ENCODE results near the gene CNTNAP2.
"Not testable (repeated sequence)": the region's sequence is repeated elsewhere in the genome, so short reads cannot be mapped to it uniquely, and the experiment has no call there.

Gene CNTNAP2

DNA sequence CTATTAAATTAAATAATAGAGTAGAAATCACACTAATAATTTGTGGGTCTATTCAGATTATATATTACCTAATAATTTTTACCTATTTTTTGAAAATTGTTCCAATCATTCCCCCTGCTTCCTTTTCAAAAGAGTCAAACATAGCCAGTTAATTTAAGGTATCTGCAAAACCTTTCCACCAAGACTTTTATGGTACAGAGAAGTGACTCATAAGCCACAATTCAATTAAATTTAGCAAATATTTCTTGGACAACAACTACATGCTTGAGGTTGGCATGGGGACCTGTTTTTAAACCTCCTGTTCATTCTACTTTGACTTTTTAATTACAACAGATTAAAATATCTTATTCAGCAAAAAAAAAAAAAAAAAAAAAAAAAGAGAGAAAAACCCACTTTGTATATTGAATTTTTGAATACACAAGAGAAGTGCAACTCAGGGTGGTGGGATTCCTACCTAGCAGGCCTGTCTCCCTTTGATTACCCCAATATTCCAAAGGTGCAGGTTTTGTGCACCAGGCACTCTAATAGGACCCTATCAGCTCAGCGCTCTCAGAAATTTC lies 2172.1 kb downstream of the CNTNAP2 start:
- Histone ChIP-seq H3K36me3 (ENCODE audit: insufficient read depth, insufficient read length, low read length) (no peaks in the 10 kb centered on the region), H3K4me3 (ENCODE audit: insufficient read length, low read depth) (no peak overlapping the region), H3K9ac (ENCODE audit: insufficient read length, low read depth) (no peak overlapping the region), H3K4me1 (ENCODE audit: insufficient read depth, insufficient read length) (no peaks in the 10 kb centered on the region), H3K27me3 (ENCODE audit: insufficient read depth, insufficient read length) (no peaks in the 10 kb centered on the region), H3K9me3 (ENCODE audit: insufficient read depth, low read length) (no peaks in the 10 kb centered on the region)
- TF ChIP-seq YY1 (IDR thresholded peaks at IDR 0.05; ENCODE audit: insufficient read depth, insufficient read length) = no peak
- no peak for TF ChIP-seq SUZ12 (IDR thresholded peaks at IDR 0.05; ENCODE audit: extremely low read depth, insufficient read depth, insufficient read length)
- TF ChIP-seq ZNF274 (IDR thresholded peaks at IDR 0.05; ENCODE audit: low read depth, low read length) = no peak
- no peak for DNase-seq (ENCODE audit: low read depth, low spot score)

- H3K4me3 ChIP-seq (ENCODE audit: insufficient read length, low read depth) = no peak overlapping the region
- DNase-seq (ENCODE audit: low read depth, low spot score) = no peak
- H3K4me1 ChIP-seq (ENCODE audit: insufficient read depth, insufficient read length) = no peaks in the 10 kb centered on the region
- H3K9me3 ChIP-seq (ENCODE audit: insufficient read depth, low read length) = no peaks in the 10 kb centered on the region
- H3K36me3 ChIP-seq (ENCODE audit: insufficient read depth, insufficient read length, low read length) = no peaks in the 10 kb centered on the region
- TF ChIP-seq ZNF274 (IDR thresholded peaks at IDR 0.05; ENCODE audit: low read depth, low read length) (no peak), YY1 (IDR thresholded peaks at IDR 0.05; ENCODE audit: insufficient read depth, insufficient read length) (no peak), SUZ12 (IDR thresholded peaks at IDR 0.05; ENCODE audit: extremely low read depth, insufficient read depth, insufficient read length) (no peak)
- no peak overlapping the region for H3K9ac ChIP-seq (ENCODE audit: insufficient read length, low read depth)
- H3K27me3 ChIP-seq (ENCODE audit: insufficient read depth, insufficient read length) = no peaks in the 10 kb centered on the region
Observed at GRCh38 chr7:148289630-148290029, 2173.0 kb downstream of the CNTNAP2 start.

DNA sequence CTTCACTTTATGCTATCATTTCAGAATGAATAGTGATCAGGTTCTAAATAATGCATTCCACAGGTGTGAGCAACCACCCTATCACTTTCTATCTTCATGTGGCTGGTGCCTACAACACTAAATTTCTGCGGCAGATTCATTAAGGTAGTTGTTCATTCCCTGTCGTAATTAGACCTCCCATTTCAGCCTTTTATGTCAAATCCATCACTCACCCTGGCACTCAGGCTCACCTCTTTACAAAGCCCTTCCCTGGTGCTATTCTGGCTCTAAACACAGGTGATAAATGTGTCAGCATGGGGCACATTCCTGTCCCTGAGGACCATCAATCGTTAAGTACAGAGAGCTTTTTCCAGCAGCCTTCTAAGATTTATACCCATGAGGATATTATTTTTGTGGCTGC lies 2173.9 kb downstream of the CNTNAP2 start:
- H3K27me3 ChIP-seq (ENCODE audit: insufficient read depth, insufficient read length) = no peaks in the 10 kb centered on the region
- H3K4me1 ChIP-seq (ENCODE audit: insufficient read depth, insufficient read length) = no peaks in the 10 kb centered on the region
- no peaks in the 10 kb centered on the region for H3K9me3 ChIP-seq (ENCODE audit: insufficient read depth, low read length)
- H3K4me3 ChIP-seq (ENCODE audit: insufficient read length, low read depth) = no peak overlapping the region
- TF ChIP-seq YY1 (IDR thresholded peaks at IDR 0.05; ENCODE audit: insufficient read depth, insufficient read length) (no peak), ZNF274 (IDR thresholded peaks at IDR 0.05; ENCODE audit: low read depth, low read length) (no peak), SUZ12 (IDR thresholded peaks at IDR 0.05; ENCODE audit: extremely low read depth, insufficient read depth, insufficient read length) (no peak)
- no peak overlapping the region for H3K9ac ChIP-seq (ENCODE audit: insufficient read length, low read depth)
- no peak for DNase-seq (ENCODE audit: low read depth, low spot score)
- no peaks in the 10 kb centered on the region for H3K36me3 ChIP-seq (ENCODE audit: insufficient read depth, insufficient read length, low read length)

GRCh38 chr7:148291799-148292198 lies 2175.2 kb downstream of the CNTNAP2 start:
- H3K9me3 ChIP-seq (ENCODE audit: insufficient read depth, low read length) = no peaks in the 10 kb centered on the region
- no peak for DNase-seq (ENCODE audit: low read depth, low spot score)
- H3K9ac ChIP-seq (ENCODE audit: insufficient read length, low read depth) = no peak overlapping the region
- TF ChIP-seq YY1 (IDR thresholded peaks at IDR 0.05; ENCODE audit: insufficient read depth, insufficient read length) (no peak), SUZ12 (IDR thresholded peaks at IDR 0.05; ENCODE audit: extremely low read depth, insufficient read depth, insufficient read length) (no peak), ZNF274 (IDR thresholded peaks at IDR 0.05; ENCODE audit: low read depth, low read length) (no peak)
- no peaks in the 10 kb centered on the region for H3K4me1 ChIP-seq (ENCODE audit: insufficient read depth, insufficient read length)
- no peaks in the 10 kb centered on the region for H3K27me3 ChIP-seq (ENCODE audit: insufficient read depth, insufficient read length)
- no peaks in the 10 kb centered on the region for H3K36me3 ChIP-seq (ENCODE audit: insufficient read depth, insufficient read length, low read length)
- no peak overlapping the region for H3K4me3 ChIP-seq (ENCODE audit: insufficient read length, low read depth)

- Histone ChIP-seq H3K4me1 (ENCODE audit: insufficient read depth, insufficient read length) (no peaks in the 10 kb centered on the region), H3K27me3 (ENCODE audit: insufficient read depth, insufficient read length) (no peaks in the 10 kb centered on the region), H3K9ac (ENCODE audit: insufficient read length, low read depth) (no peak overlapping the region), H3K4me3 (ENCODE audit: insufficient read length, low read depth) (no peak overlapping the region), H3K36me3 (ENCODE audit: insufficient read depth, insufficient read length, low read length) (no peaks in the 10 kb centered on the region), H3K9me3 (ENCODE audit: insufficient read depth, low read length) (no peaks in the 10 kb centered on the region)
- DNase-seq (ENCODE audit: low read depth, low spot score) = no peak
- TF ChIP-seq YY1 (IDR thresholded peaks at IDR 0.05; ENCODE audit: insufficient read depth, insufficient read length) (no peak), ZNF274 (IDR thresholded peaks at IDR 0.05; ENCODE audit: low read depth, low read length) (no peak), SUZ12 (IDR thresholded peaks at IDR 0.05; ENCODE audit: extremely low read depth, insufficient read depth, insufficient read length) (no peak)
Observed at GRCh38 chr7:148296994-148297644, 2180.5 kb downstream of the CNTNAP2 start.

DNA sequence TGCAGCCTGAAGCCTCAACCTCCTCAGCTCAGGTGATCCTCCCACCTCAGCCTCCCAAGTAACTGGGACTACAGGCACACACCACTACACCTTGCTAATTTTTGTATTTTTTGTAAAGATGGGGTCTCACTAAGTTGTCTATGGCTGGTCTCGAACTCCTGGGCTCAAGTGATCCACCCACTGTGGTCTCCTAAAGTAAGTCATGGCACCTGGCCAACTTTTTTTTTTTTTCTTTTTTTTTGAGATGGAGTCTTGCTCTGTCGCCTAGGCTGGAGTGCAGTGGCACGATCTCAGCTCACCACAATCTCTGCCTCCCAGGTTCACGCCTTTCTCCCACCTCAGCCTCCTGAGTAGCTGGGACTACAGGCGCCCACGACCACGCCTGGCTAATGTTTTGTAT lies 2182.2 kb downstream of the CNTNAP2 start:
- H3K27me3 ChIP-seq (ENCODE audit: insufficient read depth, insufficient read length); H3K4me1 ChIP-seq (ENCODE audit: insufficient read depth, insufficient read length); H3K9me3 ChIP-seq (ENCODE audit: insufficient read depth, low read length); DNase-seq (ENCODE audit: low read depth, low spot score); H3K4me3 ChIP-seq (ENCODE audit: insufficient read length, low read depth); H3K36me3 ChIP-seq (ENCODE audit: insufficient read depth, insufficient read length, low read length); H3K9ac ChIP-seq (ENCODE audit: insufficient read length, low read depth): not testable (repeated sequence)

GRCh38 chr7:148299350-148300276 lies 2183.0 kb downstream of the CNTNAP2 start:
- no peaks in the 10 kb centered on the region for H3K9me3 ChIP-seq (ENCODE audit: insufficient read depth, low read length)
- no peak for TF ChIP-seq ZNF274 (IDR thresholded peaks at IDR 0.05; ENCODE audit: low read depth, low read length)
- TF ChIP-seq SUZ12 (IDR thresholded peaks at IDR 0.05; ENCODE audit: extremely low read depth, insufficient read depth, insufficient read length) = no peak
- TF ChIP-seq YY1 (IDR thresholded peaks at IDR 0.05; ENCODE audit: insufficient read depth, insufficient read length) = no peak
- no peaks in the 10 kb centered on the region for H3K4me1 ChIP-seq (ENCODE audit: insufficient read depth, insufficient read length)
- DNase-seq (ENCODE audit: low read depth, low spot score) = no peak
- H3K4me3 ChIP-seq (ENCODE audit: insufficient read length, low read depth) = no peak overlapping the region
- no peaks in the 10 kb centered on the region for H3K27me3 ChIP-seq (ENCODE audit: insufficient read depth, insufficient read length)
- H3K36me3 ChIP-seq (ENCODE audit: insufficient read depth, insufficient read length, low read length) = no peaks in the 10 kb centered on the region
- no peak overlapping the region for H3K9ac ChIP-seq (ENCODE audit: insufficient read length, low read depth)

DNA sequence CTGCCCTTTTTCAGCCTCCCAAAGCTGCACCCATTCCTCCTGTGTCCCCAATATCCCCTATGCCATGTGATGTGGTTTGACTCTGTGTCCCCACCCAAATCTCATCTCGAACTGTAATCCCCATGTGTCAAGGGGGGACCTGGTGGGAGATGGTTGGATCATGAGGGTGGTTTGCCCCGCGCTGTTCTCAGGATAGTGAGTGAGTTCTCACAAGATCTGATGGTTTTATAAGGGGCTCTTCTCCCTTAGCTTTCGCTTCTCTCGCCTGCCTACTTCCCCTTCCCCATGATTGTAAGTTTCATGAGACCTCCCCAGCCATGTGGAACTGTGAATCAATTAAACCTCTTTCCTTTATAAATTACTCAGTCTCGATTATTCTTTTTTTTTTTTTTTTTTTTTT lies 2185.8 kb downstream of the CNTNAP2 start:
- H3K27me3 ChIP-seq (ENCODE audit: insufficient read depth, insufficient read length); H3K4me3 ChIP-seq (ENCODE audit: insufficient read length, low read depth); H3K4me1 ChIP-seq (ENCODE audit: insufficient read depth, insufficient read length); H3K9ac ChIP-seq (ENCODE audit: insufficient read length, low read depth); H3K9me3 ChIP-seq (ENCODE audit: insufficient read depth, low read length); H3K36me3 ChIP-seq (ENCODE audit: insufficient read depth, insufficient read length, low read length); DNase-seq (ENCODE audit: low read depth, low spot score): not testable (repeated sequence)
